ENCODE data around the gene AP3S2.
"Not testable (repeated sequence)": the region's sequence is repeated elsewhere in the genome, so short reads cannot be mapped to it uniquely, and the experiment has no call there.

AP3S2 gene

GRCh38 chr15:89893696-89894447, at the start of gene AP3S2:
Gene AP3S2, minus strand, starts transcription at chr15:89893994. Its CDS starts 45 bp downstream, at chr15:89893949.
- Histone ChIP-seq H3K4me3 (ENCODE audit: insufficient read depth, low read length, poor library complexity, severe bottlenecking) (peak within 1 kb of the TSS; percentile 98), H3K9ac (ENCODE audit: low read length) (peak within 1 kb of the TSS; percentile 89), H4K20me1 (ENCODE audit: low read depth, low read length) (no peaks in the 10 kb centered on the region), H3K4me2 (ENCODE audit: low read depth, low read length, poor library complexity, severe bottlenecking) (peak within 1 kb of the TSS; percentile 99), H3K9me3 (ENCODE audit: insufficient read depth, low read length) (no peaks in the 10 kb centered on the region), H3K79me2 (ENCODE audit: insufficient read depth, low read length) (peaks cover 27% of the 10 kb centered on the region), H3K36me3 (ENCODE audit: low read length) (peaks cover 4% of the 10 kb centered on the region; the same call in 1 of the 2 replicates), H2AFZ (ENCODE audit: low read depth, low read length, severe bottlenecking) (peak within 1 kb of the TSS; percentile 98), H3F3A (ENCODE audit: insufficient read depth) (0 out of 2 replicates have a peak, but pooled peaks cover 4% of the 10 kb centered on the region), H3K27ac (ENCODE audit: low read depth, low read length) (peak within 1 kb of the TSS; percentile 59), H3K27me3 (ENCODE audit: low read length) (no peaks in the 10 kb centered on the region), H3K9me2 (replicated peaks; ENCODE audit: insufficient read depth, low read length) (no peaks in the 10 kb centered on the region)
- TF ChIP-seq EZH2phosphoT487 (conservative IDR thresholded peaks at IDR 0.05; ENCODE audit: low read length): no peak
- no peak for TF ChIP-seq CTCF (IDR thresholded peaks at IDR 0.05; ENCODE audit: insufficient read depth, low read length, poor library complexity, severe bottlenecking)

DNA sequence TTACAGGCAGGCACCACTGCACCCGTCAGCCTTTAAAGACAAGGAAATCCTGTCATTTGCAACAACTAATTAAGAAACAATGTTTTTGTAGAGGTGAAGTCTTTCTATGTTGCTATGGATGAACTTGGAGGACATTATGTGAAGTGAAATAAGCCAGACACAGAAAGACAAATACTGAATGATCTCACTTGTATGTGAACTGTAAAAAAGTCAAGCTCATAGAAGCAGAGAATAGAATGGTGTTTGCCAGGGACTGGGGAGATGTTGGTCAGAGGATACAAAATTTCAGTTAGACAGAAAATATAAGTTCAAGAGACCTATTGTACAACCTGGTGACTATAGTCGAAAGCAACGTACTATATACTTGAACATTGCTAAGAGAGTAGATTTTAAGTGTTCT, 46.1 kb upstream of the AP3S2 start:
- H3K79me2 ChIP-seq (ENCODE audit: insufficient read depth, low read length): no peaks in the 10 kb centered on the region
- H3K4me2 ChIP-seq (ENCODE audit: low read depth, low read length, poor library complexity, severe bottlenecking): no peak overlapping the region
- TF ChIP-seq EZH2phosphoT487 (conservative IDR thresholded peaks at IDR 0.05; ENCODE audit: low read length) (no peak), CTCF (IDR thresholded peaks at IDR 0.05; ENCODE audit: insufficient read depth, low read length, poor library complexity, severe bottlenecking) (no peak)

GRCh38 chr15:89939377-89939776, 45.6 kb upstream of the AP3S2 start:
- H3K9ac ChIP-seq (ENCODE audit: low read length); H3K9me2 ChIP-seq (replicated peaks; ENCODE audit: insufficient read depth, low read length); H3K4me2 ChIP-seq (ENCODE audit: low read depth, low read length, poor library complexity, severe bottlenecking); H3F3A ChIP-seq (ENCODE audit: insufficient read depth); H4K20me1 ChIP-seq (ENCODE audit: low read depth, low read length); H3K27ac ChIP-seq (ENCODE audit: low read depth, low read length); H3K79me2 ChIP-seq (ENCODE audit: insufficient read depth, low read length); H3K9me3 ChIP-seq (ENCODE audit: insufficient read depth, low read length); H3K27me3 ChIP-seq (ENCODE audit: low read length); H3K36me3 ChIP-seq (ENCODE audit: low read length); H2AFZ ChIP-seq (ENCODE audit: low read depth, low read length, severe bottlenecking); H3K4me3 ChIP-seq (ENCODE audit: insufficient read depth, low read length, poor library complexity, severe bottlenecking): not testable (repeated sequence)

More for the DNA sequence above, 46.1 kb upstream of the AP3S2 start:
- no peaks in the 10 kb centered on the region for H3K9me3 ChIP-seq (ENCODE audit: insufficient read depth, low read length)
- no peak overlapping the region for H2AFZ ChIP-seq (ENCODE audit: low read depth, low read length, severe bottlenecking)
- H3K27ac ChIP-seq (ENCODE audit: low read depth, low read length): no peak overlapping the region
- H3K9ac ChIP-seq (ENCODE audit: low read length): no peak overlapping the region
- H4K20me1 ChIP-seq (ENCODE audit: low read depth, low read length): no peaks in the 10 kb centered on the region
- no peaks in the 10 kb centered on the region for H3K9me2 ChIP-seq (replicated peaks; ENCODE audit: insufficient read depth, low read length)
- no peaks in the 10 kb centered on the region for H3F3A ChIP-seq (ENCODE audit: insufficient read depth)
- no peaks in the 10 kb centered on the region for H3K27me3 ChIP-seq (ENCODE audit: low read length)
- no peaks in the 10 kb centered on the region for H3K36me3 ChIP-seq (ENCODE audit: low read length)
- no peak overlapping the region for H3K4me3 ChIP-seq (ENCODE audit: insufficient read depth, low read length, poor library complexity, severe bottlenecking)
